IMR-90 (cell line): ENCODE results near the gene AGK. TPM values are rescaled to one million over a fixed set of nuclear protein-coding genes. Genes with fewer than 3 reads are reported as not detected.

ENCODE experiments used
- ATAC-seq: fragments of 200-7000 bp; cut with Tn5 transposase; 2 replicates; pipeline ENCODE4 v1.9.1; 2020; ENCODE audit warnings: low read depth, mild to moderate bottlenecking, moderate library complexity
- BruUV-seq: library from RNA; stranded (reverse); fragments of 400-500 nt; replicated peaks from 2 replicates; lab custom pipeline; 2021; lab: Mats Ljungman, UMichigan
- CTCF ChIA-PET: fragments of 300-600 bp; formaldehyde crosslinking; extraction: SDS; loops from one replicate; lab custom pipeline; 2021; ENCODE audit warnings: antibody characterized with exemption; lab: Yijun Ruan, JAX
- POLR2A ChIA-PET: fragments of 300-600 bp; sonication (Branson Sonifier 250); formaldehyde crosslinking; loops from one replicate; lab custom pipeline; 2022; ENCODE audit warnings: antibody characterized with exemption; ENCODE audit not compliant: unreplicated experiment; lab: Charles Lee
- DNase-seq: peaks from one replicate; pipeline ENCODE4 v3.0.0; 2013
- H2AFZ ChIP-seq: replicated peaks from 2 replicates; pipeline ENCODE3; 2013; ENCODE audit warnings: low read length, mild to moderate bottlenecking; ENCODE audit not compliant: poor library complexity
- H2AK5ac ChIP-seq: 2 replicates; pipeline ENCODE4 v1.6.1; 2013; ENCODE audit warnings: low read depth, low read length, inconsistent platforms
- H2AK9ac ChIP-seq: replicated peaks from 2 replicates; pipeline ENCODE3; 2013; ENCODE audit warnings: mild to moderate bottlenecking, low read depth, low read length, moderate library complexity; ENCODE audit not compliant: poor library complexity
- H2BK120ac ChIP-seq: 2 replicates; pipeline ENCODE4 v1.6.1; 2013; ENCODE audit warnings: low read depth, low read length, inconsistent platforms
- H2BK15ac ChIP-seq: 3 replicates; pipeline ENCODE4 v1.6.1; 2013; ENCODE audit warnings: low read depth, low read length, inconsistent platforms
- H2BK20ac ChIP-seq: 2 replicates; pipeline ENCODE4 v1.6.1; 2013; ENCODE audit warnings: low read depth, mild to moderate bottlenecking, inconsistent platforms, low read length, moderate library complexity
- H2BK5ac ChIP-seq: 2 replicates; pipeline ENCODE4 v1.6.1; 2013; ENCODE audit warnings: mild to moderate bottlenecking, low read depth, low read length, inconsistent platforms; ENCODE audit not compliant: poor library complexity, severe bottlenecking
- H3K14ac ChIP-seq: replicated peaks from 2 replicates; pipeline ENCODE4 v1.6.1; 2013; ENCODE audit warnings: low read depth, low read length, inconsistent platforms
- H3K18ac ChIP-seq: 2 replicates; pipeline ENCODE4 v1.6.1; 2013; ENCODE audit warnings: low read depth, low read length, control low read depth
- H3K23ac ChIP-seq: 2 replicates; pipeline ENCODE4 v1.6.1; 2013; ENCODE audit warnings: low read depth, low read length, inconsistent platforms
- H3K27ac ChIP-seq: 2 replicates; pipeline ENCODE4 v1.5.1; 2013; ENCODE audit warnings: mild to moderate bottlenecking, control low read depth, low read length; ENCODE audit not compliant: insufficient read depth
- H3K27me3 ChIP-seq: 2 replicates; pipeline ENCODE4 v1.6.1; 2013; ENCODE audit warnings: low read length; ENCODE audit not compliant: control insufficient read depth, insufficient read depth
- H3K36me3 ChIP-seq: 2 replicates; pipeline ENCODE4 v1.6.1; 2013; ENCODE audit warnings: low read length, mixed read lengths; ENCODE audit not compliant: control insufficient read depth, insufficient read depth
- H3K4ac ChIP-seq: 2 replicates; pipeline ENCODE4 v1.6.1; 2013; ENCODE audit warnings: low read depth, low read length, inconsistent platforms
- H3K4me1 ChIP-seq: 2 replicates; pipeline ENCODE4 v1.6.1; 2013; ENCODE audit warnings: low read length, mixed read lengths; ENCODE audit not compliant: control insufficient read depth, insufficient read depth
- H3K4me2 ChIP-seq: 2 replicates; pipeline ENCODE4 v1.6.1; 2013; ENCODE audit warnings: low read depth, mild to moderate bottlenecking, control low read depth, low read length, moderate library complexity
- H3K4me3 ChIP-seq: 2 replicates; pipeline ENCODE4 v1.5.1; 2013; ENCODE audit warnings: low read depth, mild to moderate bottlenecking, control low read depth, low read length, moderate library complexity; ENCODE audit not compliant: insufficient read depth
- H3K56ac ChIP-seq: 2 replicates; pipeline ENCODE4 v1.6.1; 2013; ENCODE audit warnings: low read length, inconsistent platforms; ENCODE audit not compliant: insufficient read depth; ENCODE audit errors: extremely low read depth
- H3K79me1 ChIP-seq, 2 experiments: 2 replicates each; pipeline ENCODE4 v1.6.1; 2013; ENCODE audit warnings: low read length in 2 of 2, inconsistent platforms in 1 of 2, low read depth in 1 of 2
- H3K9ac ChIP-seq: 2 replicates; pipeline ENCODE4 v1.6.1; 2013; ENCODE audit warnings: low read depth, low read length, control low read depth
- H3K9me1 ChIP-seq: 2 replicates; pipeline ENCODE4 v1.6.1; 2013; ENCODE audit warnings: low read length, inconsistent platforms; ENCODE audit not compliant: insufficient read depth
- H3K9me3 ChIP-seq: 2 replicates; pipeline ENCODE4 v1.6.1; 2013; ENCODE audit warnings: low read length; ENCODE audit not compliant: control insufficient read depth, insufficient read depth
- H4K20me1 ChIP-seq: 2 replicates; pipeline ENCODE4 v1.6.1; 2013; ENCODE audit warnings: low read length, inconsistent platforms; ENCODE audit not compliant: insufficient read depth
- H4K5ac ChIP-seq: 2 replicates; pipeline ENCODE4 v1.6.1; 2013; ENCODE audit warnings: mild to moderate bottlenecking, low read depth, low read length, control low read depth
- H4K8ac ChIP-seq, 2 experiments: 2 replicates each; pipeline ENCODE4 v1.6.1; 2013; ENCODE audit warnings: low read depth in 2 of 2, low read length in 2 of 2, control low read depth in 1 of 2, inconsistent platforms in 1 of 2
- H4K91ac ChIP-seq: 2 replicates; pipeline ENCODE4 v1.6.1; 2013; ENCODE audit warnings: low read depth, low read length, inconsistent platforms; ENCODE audit not compliant: insufficient read depth
- BHLHE40 ChIP-seq: fragments of 150-350 bp; IDR thresholded peaks from 2 replicates; pipeline ENCODE4 v1.6.1; 2016; ENCODE audit warnings: mild to moderate bottlenecking, low read depth, low read length
- CEBPB ChIP-seq: IDR thresholded peaks from 2 replicates; pipeline ENCODE4 v1.6.1; 2012; ENCODE audit warnings: low read depth, low read length, improper control_type of control experiment
- CHD1 ChIP-seq: IDR thresholded peaks from 2 replicates; pipeline ENCODE4 v1.6.1; 2012; ENCODE audit warnings: low read depth, low read length, improper control_type of control experiment
- CTCF ChIP-seq: conservative IDR thresholded peaks from 2 replicates; pipeline ENCODE4 v1.5.1; 2012; ENCODE audit warnings: mild to moderate bottlenecking, low read depth, low read length, improper control_type of control experiment
- ELK1 ChIP-seq: fragments of 150-350 bp; IDR thresholded peaks from 2 replicates; pipeline ENCODE4 v1.6.1; 2016; ENCODE audit warnings: low read depth, mild to moderate bottlenecking, low read length, moderate library complexity, borderline replicate concordance
- MAFK ChIP-seq: IDR thresholded peaks from 2 replicates; pipeline ENCODE4 v1.6.1; 2012; ENCODE audit warnings: low read depth, low read length, improper control_type of control experiment
- MAZ ChIP-seq: IDR thresholded peaks from 2 replicates; pipeline ENCODE4 v1.6.1; 2012; ENCODE audit warnings: low read depth, mild to moderate bottlenecking, low read length, improper control_type of control experiment, moderate library complexity, borderline replicate concordance
- NFE2L2 ChIP-seq: fragments of 150-350 bp; IDR thresholded peaks from 2 replicates; pipeline ENCODE4 v1.6.1; 2016; ENCODE audit warnings: low read depth, mild to moderate bottlenecking, low read length
- POLR2A ChIP-seq: IDR thresholded peaks from 2 replicates; pipeline ENCODE4 v1.6.1; 2012; ENCODE audit warnings: mild to moderate bottlenecking, low read depth, low read length
- RCOR1 ChIP-seq: IDR thresholded peaks from 2 replicates; pipeline ENCODE4 v1.6.1; 2012; ENCODE audit warnings: mild to moderate bottlenecking, low read length, improper control_type of control experiment; ENCODE audit not compliant: insufficient replicate concordance
- RFX5 ChIP-seq: IDR thresholded peaks from 2 replicates; pipeline ENCODE4 v1.8.0; 2012; ENCODE audit warnings: low read depth, mild to moderate bottlenecking, low read length, moderate library complexity
- SMC3 ChIP-seq: fragments of 150-350 bp; IDR thresholded peaks from 2 replicates; pipeline ENCODE4 v1.6.1; 2016; ENCODE audit warnings: low read depth, mild to moderate bottlenecking, antibody characterized with exemption, low read length, moderate library complexity
- USF2 ChIP-seq: fragments of 150-350 bp; IDR thresholded peaks from 2 replicates; pipeline ENCODE4 v1.6.1; 2017; ENCODE audit warnings: mild to moderate bottlenecking, antibody characterized with exemption, low read length, low read depth
- WGBS, 2 experiments: methylation state at CpG; one replicate each; pipeline versions ENCODE4 v1.1.5 to v1.1.7; 2013; ENCODE audit warnings: missing lambda C conversion rate in 2 of 2; ENCODE audit not compliant: insufficient read length in 1 of 2; ENCODE audit errors: extremely low coverage in 2 of 2; 5-methylcytosine and 5-hydroxymethylcytosine counted together
- dilution Hi-C: fragments of 300-500 bp; cut with HindIII; formaldehyde crosslinking; loops from one replicate; pipeline ENCODE4 v1.14.3; 2018; ENCODE audit warnings: low sequenced_read_pairs; ENCODE audit not compliant: unreplicated experiment
- in situ Hi-C: fragments of 300-500 bp; cut with MboI; formaldehyde crosslinking; loops from 3 replicates; pipeline ENCODE4 v1.14.3; 2019; ENCODE audit warnings: low sequenced_read_pairs, inconsistent platforms, mixed read lengths
- intact Hi-C: fragments of 100-400 bp; cut with micrococcal nuclease; formaldehyde crosslinking; loops from 2 replicates; pipeline ENCODE4 v1.10.0; 2022
- polyA plus RNA-seq, 3 experiments: library from polyadenylated mRNA; depleted of rRNA; stranded (reverse); fragments of >200 nt; gene quantifications; 2 replicates each; pipeline ENCODE4 v1.2.3, GENCODE V29; 2012; ENCODE audit warnings: low replicate concordance in 1 of 3
- total RNA-seq: library from RNA; depleted of rRNA; stranded (reverse); fragments of >200 nt; gene quantifications from 2 replicates; pipeline ENCODE4 v1.2.3, GENCODE V29; 2012

Gene AGK
- total and polyA plus RNA-seq, 2 of the 4 experiments (the other 2 are of a cell fraction), result 35.5 to 37.3 TPM

GRCh38 chr7:141573511-141573910 lies 22.3 kb downstream of the AGK start:
- no peak overlapping the region for H3K23ac ChIP-seq
- H2AK5ac ChIP-seq, result no peak overlapping the region
- H3K4me3 ChIP-seq, result no peak overlapping the region
- TF ChIP-seq RFX5 (no peak), CHD1 (no peak), RCOR1 (no peak), NFE2L2 (no peak), MAZ (no peak), ELK1 (no peak), CEBPB (no peak), CTCF (no peak), BHLHE40 (no peak), SMC3 (no peak), POLR2A (no peak), USF2 (no peak), MAFK (no peak)
- no peak overlapping the region for H4K5ac ChIP-seq
- no peak overlapping the region for H3K56ac ChIP-seq
- intact Hi-C loops, result no loop called here
- H3K18ac ChIP-seq, result no peak overlapping the region
- no peak overlapping the region for H2BK15ac ChIP-seq
- no peaks in the 10 kb centered on the region for H3K9me1 ChIP-seq
- H3K27ac ChIP-seq, result no peak overlapping the region
- ATAC-seq, result no peak
- H2AFZ ChIP-seq, result no peak overlapping the region
- peaks cover 3% of the 10 kb centered on the region; the same call in 1 of the 2 replicates for H3K9me3 ChIP-seq
- no peaks in the 10 kb centered on the region for H3K27me3 ChIP-seq
- no peak overlapping the region for H3K4me2 ChIP-seq
- H3K4ac ChIP-seq, result no peak overlapping the region
- H3K36me3 ChIP-seq, result 0 out of 2 replicates have a peak, but pooled peaks cover 3% of the 10 kb centered on the region
- in situ Hi-C loops, result no loop called here
- POLR2A ChIA-PET, result no interaction called here
- no peaks in the 10 kb centered on the region for H3K4me1 ChIP-seq
- CTCF ChIA-PET, result no interaction called here
- no peak overlapping the region for H3K14ac ChIP-seq
- H2AK9ac ChIP-seq, result no peak overlapping the region
- H2BK5ac ChIP-seq, result no peak overlapping the region
- H4K8ac ChIP-seq, result no peak overlapping the region
- no peaks in the 10 kb centered on the region for H4K20me1 ChIP-seq
- no peak overlapping the region for H2BK120ac ChIP-seq
- H3K79me1 ChIP-seq, result peaks cover 0 to 7% of the 10 kb centered on the region in 2 experiments; a peak in 1 of 4 replicates
- dilution Hi-C loops, result no loop called here
- H2BK20ac ChIP-seq, result no peak overlapping the region
- no TSS peak for BruUV-seq
- WGBS, 2 experiments, result no CpG with 5 or more reads among the region's 6 CpGs
- no peak for DNase-seq
- H3K9ac ChIP-seq, result no peak overlapping the region
- no peak overlapping the region for H4K91ac ChIP-seq
